Measurements from ENCODE around the gene POTEB. TPM values are rescaled to one million over a fixed set of nuclear protein-coding genes. Genes with fewer than 3 reads are reported as not detected.
"Not testable (repeated sequence)": the region's sequence is repeated elsewhere in the genome, so short reads cannot be mapped to it uniquely, and the experiment has no call there.

The POTEB gene
- not detected in 2 replicates for total RNA-seq (2012; rRNA removed)
- not detected in 2 replicates for polyA plus RNA-seq (2012; rRNA removed)
- polyA plus RNA-seq (2012; cell fraction: cytosol; rRNA removed) = not detected in 2 replicates
- polyA plus RNA-seq (2012; cell fraction: nucleus; rRNA removed; ENCODE audit: low replicate concordance) = not detected in 2 replicates
- not detected for Bru-seq, nascent RNA
- BruChase-seq, experiment 1, labeled RNA remaining after a 6-hour chase = not detected
- not detected for BruChase-seq, experiment 2, labeled RNA remaining after a 2-hour chase
- long read RNA-seq = 0 reads

- H3K4me2 ChIP-seq (ENCODE audit: low read depth, low read length); BruUV-seq (replicated peaks); H2BK20ac ChIP-seq (ENCODE audit: low read depth, low read length); H3K4me3 ChIP-seq (ENCODE audit: insufficient read depth, low read depth, low read length); ATAC-seq (ENCODE audit: low read depth); H3K27me3 ChIP-seq (ENCODE audit: control insufficient read depth, insufficient read depth, low read length); H4K8ac ChIP-seq (ENCODE audit: low read depth in 2 of 2, low read length in 2 of 2); H2BK120ac ChIP-seq (ENCODE audit: low read depth, low read length); H2AK9ac ChIP-seq (replicated peaks; ENCODE audit: low read depth, low read length, poor library complexity); H3K79me1 ChIP-seq (ENCODE audit: low read depth in 1 of 2, low read length in 2 of 2); dilution Hi-C loops (cut with HindIII; ENCODE audit: low sequenced_read_pairs, unreplicated experiment); H3K9me3 ChIP-seq (ENCODE audit: control insufficient read depth, insufficient read depth, low read length); H2AK5ac ChIP-seq (ENCODE audit: low read depth, low read length); H3K56ac ChIP-seq (ENCODE audit: extremely low read depth, insufficient read depth, low read length); H2BK15ac ChIP-seq (ENCODE audit: low read depth, low read length); H3K4me1 ChIP-seq (ENCODE audit: control insufficient read depth, insufficient read depth, low read length); H4K5ac ChIP-seq (ENCODE audit: low read depth, low read length); H3K36me3 ChIP-seq (ENCODE audit: control insufficient read depth, insufficient read depth, low read length); H4K20me1 ChIP-seq (ENCODE audit: insufficient read depth, low read length); H3K9me1 ChIP-seq (ENCODE audit: insufficient read depth, low read length); H3K14ac ChIP-seq (replicated peaks; ENCODE audit: low read depth, low read length); DNase-seq; in situ Hi-C loops (cut with MboI; ENCODE audit: low sequenced_read_pairs); H3K9ac ChIP-seq (ENCODE audit: low read depth, low read length); H3K27ac ChIP-seq (ENCODE audit: insufficient read depth, low read length); H3K23ac ChIP-seq (ENCODE audit: low read depth, low read length); H4K91ac ChIP-seq (ENCODE audit: insufficient read depth, low read depth, low read length); H2AFZ ChIP-seq (replicated peaks; ENCODE audit: low read length, poor library complexity); POLR2A ChIA-PET (ENCODE audit: unreplicated experiment); H2BK5ac ChIP-seq (ENCODE audit: low read depth, low read length, poor library complexity, severe bottlenecking); H3K4ac ChIP-seq (ENCODE audit: low read depth, low read length); intact Hi-C loops (cut with micrococcal nuclease); CTCF ChIA-PET; H3K18ac ChIP-seq (ENCODE audit: low read depth, low read length): not testable (repeated sequence)
- WGBS, 2 experiments (ENCODE audit: extremely low coverage in 2 of 2, insufficient read length in 1 of 2) = no CpG with 5 or more reads among the region's 36 CpGs
Observed at GRCh38 chr15:21877635-21878034, at the start of gene POTEB. Gene POTEB, minus strand, starts transcription at chr15:21877735. Its CDS starts 489 bp downstream, at chr15:21877246.

- dilution Hi-C loops (cut with HindIII; ENCODE audit: low sequenced_read_pairs, unreplicated experiment); H2AFZ ChIP-seq (replicated peaks; ENCODE audit: low read length, poor library complexity); H2BK120ac ChIP-seq (ENCODE audit: low read depth, low read length); H3K23ac ChIP-seq (ENCODE audit: low read depth, low read length); H3K9ac ChIP-seq (ENCODE audit: low read depth, low read length); H3K56ac ChIP-seq (ENCODE audit: extremely low read depth, insufficient read depth, low read length); H2AK5ac ChIP-seq (ENCODE audit: low read depth, low read length); DNase-seq; POLR2A ChIA-PET (ENCODE audit: unreplicated experiment); H3K4me2 ChIP-seq (ENCODE audit: low read depth, low read length); H3K36me3 ChIP-seq (ENCODE audit: control insufficient read depth, insufficient read depth, low read length); H4K91ac ChIP-seq (ENCODE audit: insufficient read depth, low read depth, low read length); H2BK20ac ChIP-seq (ENCODE audit: low read depth, low read length); H3K4ac ChIP-seq (ENCODE audit: low read depth, low read length); intact Hi-C loops (cut with micrococcal nuclease); H3K4me3 ChIP-seq (ENCODE audit: insufficient read depth, low read depth, low read length); H3K27ac ChIP-seq (ENCODE audit: insufficient read depth, low read length); H2BK5ac ChIP-seq (ENCODE audit: low read depth, low read length, poor library complexity, severe bottlenecking); H3K18ac ChIP-seq (ENCODE audit: low read depth, low read length); H3K9me1 ChIP-seq (ENCODE audit: insufficient read depth, low read length); in situ Hi-C loops (cut with MboI; ENCODE audit: low sequenced_read_pairs); H4K8ac ChIP-seq (ENCODE audit: low read depth in 2 of 2, low read length in 2 of 2); H4K20me1 ChIP-seq (ENCODE audit: insufficient read depth, low read length); BruUV-seq (replicated peaks); H3K4me1 ChIP-seq (ENCODE audit: control insufficient read depth, insufficient read depth, low read length); H2AK9ac ChIP-seq (replicated peaks; ENCODE audit: low read depth, low read length, poor library complexity); H3K14ac ChIP-seq (replicated peaks; ENCODE audit: low read depth, low read length); H3K79me1 ChIP-seq (ENCODE audit: low read depth in 1 of 2, low read length in 2 of 2); H3K9me3 ChIP-seq (ENCODE audit: control insufficient read depth, insufficient read depth, low read length); H2BK15ac ChIP-seq (ENCODE audit: low read depth, low read length); H3K27me3 ChIP-seq (ENCODE audit: control insufficient read depth, insufficient read depth, low read length); CTCF ChIA-PET; ATAC-seq (ENCODE audit: low read depth); H4K5ac ChIP-seq (ENCODE audit: low read depth, low read length): not testable (repeated sequence)
- no CpG with 5 or more reads among the region's 6 CpGs for WGBS, 2 experiments (ENCODE audit: extremely low coverage in 2 of 2, insufficient read length in 1 of 2)
Observed at GRCh38 chr15:21890955-21891354, 13.4 kb upstream of the POTEB start.
